ENCODE data around the gene RPUSD2. TPM values are rescaled to one million over a fixed set of nuclear protein-coding genes. Genes with fewer than 3 reads are reported as not detected.
A peak's percentile ranks its signal among the peaks of the same experiment; 100 is the strongest.

The RPUSD2 gene
- total RNA-seq (1 to 10 TPM; 1.9 to 4.3 (median 3.1) TPM), polyA plus RNA-seq (1 to 10 TPM; 4.4 to 9.7 TPM)

- peak within 1 kb of the TSS; percentile 58 to 90 (median 82) for H3K4me3 ChIP-seq
- intact Hi-C loops (cut with DNase I) = no loop called here
- WGBS, 2 donors = 0% methylated on average over 62 of the region's 62 CpGs
- peaks cover 0 to 12% (median 8%) of the 10 kb centered on the region in 3 donors for H3K4me1 ChIP-seq
- TF ChIP-seq CTCF (IDR thresholded peaks at IDR 0.05) = no peak
- ATAC-seq (peak; percentile 73 to 84 (median 80)), FAIRE-seq (no peak), DNase-seq (peak; percentile 86 to 96 (median 92))
- H3K36me3 ChIP-seq = peaks cover 0 to 6% (median 0%) of the 10 kb centered on the region in 3 donors
- H3K9me3 ChIP-seq = no peaks in the 10 kb centered on the region
- no peaks in the 10 kb centered on the region for H3K27me3 ChIP-seq
- H3K27ac ChIP-seq = peak within 1 kb of the TSS; percentile 17 to 78 (median 72)
Observed at GRCh38 chr15:40569129-40569953, at the start of gene RPUSD2. RPUSD2 (plus strand) TSS chr15:40569299; CDS start chr15:40569338, 39 bp downstream.

- intact Hi-C loops (cut with DNase I) = no loop called here
- Histone ChIP-seq H3K4me1 (no peaks in the 10 kb centered on the region), H3K27me3 (no peaks in the 10 kb centered on the region), H3K9me3 (no peaks in the 10 kb centered on the region), H3K4me3 (no peak overlapping the region), H3K36me3 (no peaks in the 10 kb centered on the region), H3K27ac (no peak overlapping the region)
- TF ChIP-seq CTCF (IDR thresholded peaks at IDR 0.05) = no peak
- ATAC-seq (no peak), DNase-seq (no peak), FAIRE-seq (no peak)
Observed at GRCh38 chr15:40523611-40524010, 45.5 kb upstream of the RPUSD2 start.

GRCh38 chr15:40525855-40526254, 43.2 kb upstream of the RPUSD2 start:
- H3K36me3 ChIP-seq = no peaks in the 10 kb centered on the region
- H3K27ac ChIP-seq = no peak overlapping the region
- H3K4me1 ChIP-seq = no peaks in the 10 kb centered on the region
- intact Hi-C loops (cut with DNase I) = no loop called here
- ATAC-seq (peak in 3 of 4 donors; percentile 44 to 56 (median 52)), DNase-seq (peak in 1 of 6 donors; percentile 21), FAIRE-seq (no peak)
- H3K27me3 ChIP-seq = no peaks in the 10 kb centered on the region
- TF ChIP-seq CTCF (IDR thresholded peaks at IDR 0.05) = no peak
- H3K9me3 ChIP-seq = no peaks in the 10 kb centered on the region
- 40 to 46% methylated on average over 3 of the region's 3 CpGs for WGBS, 2 donors
- H3K4me3 ChIP-seq = no peak overlapping the region

- 92 to 97% methylated on average over 6 of the region's 6 CpGs for WGBS, 2 donors
- DNase-seq = no peak
- Histone ChIP-seq H3K27ac (no peak overlapping the region), H3K4me1 (no peaks in the 10 kb centered on the region), H3K9me3 (no peaks in the 10 kb centered on the region), H3K27me3 (no peaks in the 10 kb centered on the region), H3K36me3 (no peaks in the 10 kb centered on the region), H3K4me3 (no peak overlapping the region)
- no peak for ATAC-seq
- intact Hi-C loops (cut with DNase I) = no loop called here
- TF ChIP-seq CTCF (IDR thresholded peaks at IDR 0.05) = no peak
- no peak for FAIRE-seq
Observed at GRCh38 chr15:40528801-40529200, 40.3 kb upstream of the RPUSD2 start.

GRCh38 chr15:40533763-40534364, 35.2 kb upstream of the RPUSD2 start:
- H3K27ac ChIP-seq = no peak overlapping the region
- TF ChIP-seq CTCF (IDR thresholded peaks at IDR 0.05) = no peak
- H3K27me3 ChIP-seq = no peaks in the 10 kb centered on the region
- no peaks in the 10 kb centered on the region for H3K36me3 ChIP-seq
- no peaks in the 10 kb centered on the region for H3K4me1 ChIP-seq
- intact Hi-C loops (cut with DNase I) = no loop called here
- ATAC-seq (no peak), FAIRE-seq (no peak), DNase-seq (no peak)
- H3K9me3 ChIP-seq = no peaks in the 10 kb centered on the region
- 87 to 93% methylated on average over 4 of the region's 4 CpGs for WGBS, 2 donors
- no peak overlapping the region for H3K4me3 ChIP-seq
